Gastrocnemius medialis (tissue), 4 donors: Measurements from ENCODE around the gene PLEKHA1. TPM values are rescaled to one million over a fixed set of nuclear protein-coding genes. Genes with fewer than 3 reads are reported as not detected.

Experiments
- ATAC-seq, 2 donors: fragments of 150-250 bp; one replicate each; pipeline ENCODE4 v1.9.1; 2016
- DNase-seq, 2 donors: peaks; one replicate each; pipeline ENCODE4 v3.0.0-alpha.2; 2019
- H3K27ac ChIP-seq, 4 donors: fragments of 200-600 bp; sonication (generic); 1 replicate in 1 of 4; 2 replicates in 3 of 4; pipeline ENCODE4 v1.5.1; 2016 to 2018; ENCODE audit warnings: mild to moderate bottlenecking in 2 of 4, moderate library complexity in 1 of 4
- H3K27me3 ChIP-seq, 3 donors: fragments of 200-600 bp; sonication (generic) in 2 of 3; 1 replicate in 1 of 3; 2 replicates in 2 of 3; pipeline versions ENCODE4 v1.5.1 to v1.6.0; 2016 to 2019; ENCODE audit warnings: mild to moderate bottlenecking in 1 of 3, moderate library complexity in 1 of 3
- H3K36me3 ChIP-seq, 2 donors: fragments of 200-600 bp; sonication (generic) in 1 of 2; one replicate each; pipeline ENCODE4 v1.5.1; 2017 to 2018
- H3K4me1 ChIP-seq, 2 donors: fragments of 200-600 bp; sonication (generic) in 1 of 2; one replicate each; pipeline ENCODE4 v1.5.1; 2016 to 2017; ENCODE audit warnings: mild to moderate bottlenecking in 2 of 2
- H3K4me3 ChIP-seq, 4 donors: fragments of 200-600 bp; sonication (generic) in 3 of 4; 1 replicate in 1 of 4; 2 replicates in 3 of 4; pipeline ENCODE4 v1.5.1; 2016 to 2019; ENCODE audit warnings: mild to moderate bottlenecking in 2 of 4
- H3K9me3 ChIP-seq, 3 donors: fragments of 200-600 bp; sonication (generic) in 2 of 3; 1 replicate in 1 of 3; 2 replicates in 2 of 3; pipeline ENCODE4 v1.5.1; 2016 to 2019
- POLR2A ChIP-seq, 2 donors: fragments of 450-650 bp; IDR thresholded peaks; one replicate each; pipeline ENCODE4 v1.6.1; 2017; ENCODE audit warnings: antibody characterized with exemption in 2 of 2, mild to moderate bottlenecking in 2 of 2, moderate library complexity in 2 of 2
- in situ Hi-C, 4 donors: fragments of 200-750 bp; cut with MboI; loops; one replicate each; pipeline versions ENCODE4 v1.15.0 to v1.8.0; 2017; ENCODE audit warnings: low sequenced_read_pairs in 4 of 4
- intact Hi-C: fragments of 100-400 bp; cut with DNase I; formaldehyde crosslinking; loops from one replicate; pipeline ENCODE4 v1.15.1; 2023; ENCODE audit warnings: low total_unique reads
- total RNA-seq, 4 donors: library from RNA; depleted of rRNA; stranded (reverse); fragments of >200 nt; gene quantifications; one replicate each; pipeline versions ENCODE4 v1.1.0 to v1.2.3, GENCODE V29; 2016
- TF ChIP-seq, protein P1 (sequence below), 5 experiments: fragments of 450-650 bp in 3 of 5; fragments of 200-600 bp in 2 of 5; sonication (generic) in 2 of 5; IDR thresholded peaks in 4 of 5; conservative IDR thresholded peaks in 1 of 5; 1 replicate in 4 of 5; 2 replicates in 1 of 5; pipeline ENCODE4 v1.5.1; 2016 to 2019; ENCODE audit warnings: antibody characterized with exemption in 5 of 5, mild to moderate bottlenecking in 3 of 5, moderate library complexity in 3 of 5

Gene PLEKHA1
- total RNA-seq, 4 donors from 2014 or later: 33.7 to 54.0 (median 37.8) TPM

DNA sequence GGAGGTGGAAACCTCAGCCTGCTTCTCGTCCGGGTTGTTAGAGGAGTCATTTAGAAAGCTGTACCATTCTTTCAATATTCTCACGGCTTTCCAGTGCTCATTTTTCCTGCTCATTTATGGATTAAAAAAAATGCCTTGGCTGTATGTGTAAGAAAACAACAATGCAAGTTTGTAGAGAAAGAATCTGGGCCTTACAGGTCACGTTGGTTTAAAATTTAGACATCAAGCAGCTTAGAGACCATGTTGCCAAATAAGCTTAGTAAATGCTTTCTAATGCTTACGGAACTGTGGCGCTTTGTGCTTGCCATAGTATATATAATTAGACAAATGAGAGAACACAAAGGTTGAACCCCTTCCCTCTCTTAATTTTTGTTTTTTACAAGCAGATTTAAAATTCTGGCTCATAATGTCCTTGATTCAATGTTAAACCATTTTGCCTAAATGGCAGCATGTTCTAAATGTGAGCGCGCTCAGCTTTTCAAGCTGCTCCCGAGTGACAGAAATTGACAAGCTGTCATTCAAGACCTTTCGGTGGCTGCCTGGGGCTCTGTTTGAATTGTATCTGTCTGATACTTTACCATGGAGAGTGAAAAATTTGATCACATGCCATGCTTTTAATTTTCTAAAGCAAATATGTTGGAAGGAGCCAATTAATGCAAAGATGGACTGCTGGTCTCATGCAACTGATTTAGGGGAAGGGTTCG, 81.0 kb downstream of the PLEKHA1 start:
- no peak for TF ChIP-seq POLR2A (IDR thresholded peaks at IDR 0.05)
- TF ChIP-seq, protein P1, sequence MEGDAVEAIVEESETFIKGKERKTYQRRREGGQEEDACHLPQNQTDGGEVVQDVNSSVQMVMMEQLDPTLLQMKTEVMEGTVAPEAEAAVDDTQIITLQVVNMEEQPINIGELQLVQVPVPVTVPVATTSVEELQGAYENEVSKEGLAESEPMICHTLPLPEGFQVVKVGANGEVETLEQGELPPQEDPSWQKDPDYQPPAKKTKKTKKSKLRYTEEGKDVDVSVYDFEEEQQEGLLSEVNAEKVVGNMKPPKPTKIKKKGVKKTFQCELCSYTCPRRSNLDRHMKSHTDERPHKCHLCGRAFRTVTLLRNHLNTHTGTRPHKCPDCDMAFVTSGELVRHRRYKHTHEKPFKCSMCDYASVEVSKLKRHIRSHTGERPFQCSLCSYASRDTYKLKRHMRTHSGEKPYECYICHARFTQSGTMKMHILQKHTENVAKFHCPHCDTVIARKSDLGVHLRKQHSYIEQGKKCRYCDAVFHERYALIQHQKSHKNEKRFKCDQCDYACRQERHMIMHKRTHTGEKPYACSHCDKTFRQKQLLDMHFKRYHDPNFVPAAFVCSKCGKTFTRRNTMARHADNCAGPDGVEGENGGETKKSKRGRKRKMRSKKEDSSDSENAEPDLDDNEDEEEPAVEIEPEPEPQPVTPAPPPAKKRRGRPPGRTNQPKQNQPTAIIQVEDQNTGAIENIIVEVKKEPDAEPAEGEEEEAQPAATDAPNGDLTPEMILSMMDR (IDR thresholded peaks at IDR 0.05 in 4 of 5, conservative IDR thresholded peaks at IDR 0.05 in 1 of 5): no peak
- no peak for DNase-seq
- no peaks in the 10 kb centered on the region for H3K9me3 ChIP-seq
- ATAC-seq: no peak
- H3K27me3 ChIP-seq: no peaks in the 10 kb centered on the region
- intact Hi-C loops: no loop called here
- H3K36me3 ChIP-seq: no peaks in the 10 kb centered on the region
- in situ Hi-C loops: loop anchor here in 1 of 4 donors (10.0 kb wide), 1 partner anchor 109 kb away; the partner anchor contains the start of gene DMBT1
- H3K4me1 ChIP-seq: peaks cover 1 to 8% of the 10 kb centered on the region in 2 donors
- H3K4me3 ChIP-seq: no peak overlapping the region
- no peak overlapping the region for H3K27ac ChIP-seq

DNA sequence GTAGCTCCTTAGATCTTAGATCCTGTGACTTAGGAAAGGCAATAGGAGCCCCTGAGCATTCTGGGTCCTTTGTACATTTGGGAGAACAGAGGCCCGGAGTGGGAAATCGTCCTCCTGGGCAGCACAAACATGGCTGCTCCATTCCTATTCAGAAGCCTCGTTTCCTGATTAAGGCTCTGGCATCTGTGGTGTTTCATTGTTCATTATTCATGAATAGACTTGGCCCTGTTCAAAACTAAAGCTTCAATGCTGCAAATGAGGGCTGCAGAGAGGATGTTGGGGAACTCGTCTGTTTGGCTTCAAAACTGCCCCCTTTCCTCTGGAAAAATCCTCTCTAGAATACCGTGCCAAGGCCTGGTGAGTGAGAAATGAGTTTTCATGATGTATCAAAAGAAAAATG, 83.4 kb downstream of the PLEKHA1 start:
- DNase-seq: no peak
- Histone ChIP-seq H3K9me3 (no peaks in the 10 kb centered on the region), H3K27ac (no peak overlapping the region), H3K36me3 (no peaks in the 10 kb centered on the region), H3K4me1 (peaks cover 6 to 10% of the 10 kb centered on the region in 2 donors), H3K4me3 (no peak overlapping the region), H3K27me3 (no peaks in the 10 kb centered on the region)
- in situ Hi-C loops: loop anchor here in 1 of 4 donors (10.0 kb wide), 1 partner anchor 107 kb away; the partner anchor contains the start of gene DMBT1
- intact Hi-C loops: no loop called here
- TF ChIP-seq, protein P1 (IDR thresholded peaks at IDR 0.05 in 4 of 5, conservative IDR thresholded peaks at IDR 0.05 in 1 of 5): no peak
- no peak for TF ChIP-seq POLR2A (IDR thresholded peaks at IDR 0.05)
- ATAC-seq: no peak

DNA sequence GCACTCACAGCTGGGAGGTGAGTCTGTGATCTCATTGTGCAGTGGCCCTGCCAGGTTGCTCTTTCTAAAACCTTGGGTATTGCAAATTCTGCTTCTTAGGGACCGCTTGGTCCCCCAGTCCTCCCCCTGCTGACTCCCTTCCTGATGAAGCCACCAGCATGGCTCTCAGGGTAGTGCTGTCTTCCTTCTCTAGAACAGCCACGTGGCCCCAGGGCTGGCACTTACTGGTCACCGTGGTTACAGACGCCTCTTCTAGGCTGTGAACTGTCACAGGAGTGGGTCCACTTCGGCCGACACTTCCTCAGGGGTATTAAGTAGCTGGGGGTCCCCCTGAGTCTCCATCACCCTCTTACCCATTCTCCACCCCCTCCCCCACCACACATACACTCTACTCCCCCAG, 84.2 kb downstream of the PLEKHA1 start:
- Histone ChIP-seq H3K27me3 (no peaks in the 10 kb centered on the region), H3K4me3 (no peak overlapping the region), H3K27ac (no peak overlapping the region), H3K36me3 (no peaks in the 10 kb centered on the region), H3K4me1 (peaks cover 13 to 16% of the 10 kb centered on the region in 2 donors), H3K9me3 (no peaks in the 10 kb centered on the region)
- intact Hi-C loops (no loop called here), in situ Hi-C loops (loop anchor here in 1 of 4 donors (10.0 kb wide), 1 partner anchor 106 kb away; the partner anchor contains the start of gene DMBT1)
- no peak for DNase-seq
- no peak for ATAC-seq
- TF ChIP-seq POLR2A (IDR thresholded peaks at IDR 0.05): no peak
- TF ChIP-seq, protein P1 (IDR thresholded peaks at IDR 0.05 in 4 of 5, conservative IDR thresholded peaks at IDR 0.05 in 1 of 5): no peak

DNA sequence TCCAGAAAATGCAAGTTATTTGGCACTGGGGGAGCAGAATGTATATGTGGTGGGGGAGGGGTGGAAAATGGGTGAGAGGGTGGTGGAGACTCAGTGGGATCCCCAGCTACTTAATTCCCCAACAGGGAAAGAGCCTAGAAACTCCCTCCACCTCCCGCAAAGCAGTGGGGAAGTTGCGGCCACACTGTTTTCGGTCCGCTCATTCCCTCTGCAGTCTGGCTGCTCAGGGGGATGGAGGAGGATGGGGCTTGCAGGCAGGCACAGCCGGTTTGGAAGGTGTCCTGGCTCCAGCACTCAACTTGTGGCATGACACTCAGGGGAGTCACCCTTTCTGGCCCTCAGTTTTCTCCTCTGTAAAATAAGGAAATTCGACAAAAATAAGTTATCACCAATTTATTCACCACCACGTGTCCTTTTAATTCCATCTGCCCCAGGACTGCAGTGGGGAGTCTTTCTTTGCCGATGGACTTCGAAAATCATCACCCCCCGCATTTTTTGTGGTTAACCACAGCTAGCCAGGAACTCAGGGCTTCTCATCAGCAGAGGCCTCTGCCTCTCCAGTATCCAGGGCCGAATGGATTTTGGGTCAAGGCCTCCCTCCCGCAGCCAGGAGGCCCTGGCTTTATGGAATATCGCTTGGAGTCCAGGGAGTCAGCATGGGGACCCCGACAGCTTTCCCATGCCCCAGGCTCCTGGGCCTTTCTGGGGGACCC, 85.2 kb downstream of the PLEKHA1 start:
- no peak overlapping the region for H3K27ac ChIP-seq
- H3K36me3 ChIP-seq: no peaks in the 10 kb centered on the region
- peaks cover 21 to 22% of the 10 kb centered on the region in 2 donors for H3K4me1 ChIP-seq
- H3K4me3 ChIP-seq: no peak overlapping the region
- no peaks in the 10 kb centered on the region for H3K9me3 ChIP-seq
- in situ Hi-C loops (loop anchor here in 1 of 4 donors (10.0 kb wide), 1 partner anchor 105 kb away; the partner anchor contains the start of gene DMBT1), intact Hi-C loops (loop anchor here (5.0 to 10.0 kb wide), 2 partner anchors 82 to 105 kb away; partner anchors contain the start of gene DMBT1)
- H3K27me3 ChIP-seq: no peaks in the 10 kb centered on the region
- DNase-seq: no peak
- no peak for ATAC-seq
- no peak for TF ChIP-seq POLR2A (IDR thresholded peaks at IDR 0.05)
- TF ChIP-seq, protein P1 (IDR thresholded peaks at IDR 0.05 in 4 of 5, conservative IDR thresholded peaks at IDR 0.05 in 1 of 5): no peak
